Testis (tissue), 2 donors: Measurements from ENCODE around the gene ZNF648.

Experiments
- POLR2A ChIP-seq: fragments of 450-650 bp; IDR thresholded peaks from one replicate; pipeline ENCODE4 v1.6.1; 2017; ENCODE audit warnings: antibody characterized with exemption, mild to moderate bottlenecking, moderate library complexity
- TF ChIP-seq, protein P1 (sequence below), 3 experiments: fragments of 450-650 bp in 2 of 3; fragments of 200-600 bp in 1 of 3; sonication (generic) in 1 of 3; IDR thresholded peaks; one replicate each; pipeline ENCODE4 v1.5.1; 2016 to 2019; ENCODE audit warnings: antibody characterized with exemption in 3 of 3, mild to moderate bottlenecking in 2 of 3, moderate library complexity in 1 of 3

DNA sequence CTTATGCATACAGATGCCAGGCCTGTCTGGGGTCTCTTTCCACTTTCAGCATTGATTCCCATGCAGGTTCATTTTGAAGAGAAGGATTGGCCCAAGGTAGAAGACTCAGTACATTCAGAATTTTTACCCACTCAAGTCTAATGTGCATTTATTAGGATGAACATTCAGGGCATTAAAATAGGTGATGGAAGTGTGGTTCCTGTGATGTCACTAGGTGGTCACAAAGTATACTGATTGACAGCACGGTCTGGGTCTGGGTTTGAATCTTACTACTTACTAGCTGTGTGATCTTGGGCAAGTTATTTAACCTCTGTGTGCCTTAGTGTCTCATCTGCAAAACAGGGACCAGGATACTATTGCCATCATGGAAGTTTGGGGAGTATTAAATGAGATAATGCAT lies 711 bp upstream of the ZNF648 start:
- TF ChIP-seq, protein P1, sequence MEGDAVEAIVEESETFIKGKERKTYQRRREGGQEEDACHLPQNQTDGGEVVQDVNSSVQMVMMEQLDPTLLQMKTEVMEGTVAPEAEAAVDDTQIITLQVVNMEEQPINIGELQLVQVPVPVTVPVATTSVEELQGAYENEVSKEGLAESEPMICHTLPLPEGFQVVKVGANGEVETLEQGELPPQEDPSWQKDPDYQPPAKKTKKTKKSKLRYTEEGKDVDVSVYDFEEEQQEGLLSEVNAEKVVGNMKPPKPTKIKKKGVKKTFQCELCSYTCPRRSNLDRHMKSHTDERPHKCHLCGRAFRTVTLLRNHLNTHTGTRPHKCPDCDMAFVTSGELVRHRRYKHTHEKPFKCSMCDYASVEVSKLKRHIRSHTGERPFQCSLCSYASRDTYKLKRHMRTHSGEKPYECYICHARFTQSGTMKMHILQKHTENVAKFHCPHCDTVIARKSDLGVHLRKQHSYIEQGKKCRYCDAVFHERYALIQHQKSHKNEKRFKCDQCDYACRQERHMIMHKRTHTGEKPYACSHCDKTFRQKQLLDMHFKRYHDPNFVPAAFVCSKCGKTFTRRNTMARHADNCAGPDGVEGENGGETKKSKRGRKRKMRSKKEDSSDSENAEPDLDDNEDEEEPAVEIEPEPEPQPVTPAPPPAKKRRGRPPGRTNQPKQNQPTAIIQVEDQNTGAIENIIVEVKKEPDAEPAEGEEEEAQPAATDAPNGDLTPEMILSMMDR (IDR thresholded peaks at IDR 0.05), result no peak
- no peak for TF ChIP-seq POLR2A
